Measurements from ENCODE around the gene TNFSF8. TPM values are rescaled to one million over a fixed set of nuclear protein-coding genes. Genes with fewer than 3 reads are reported as not detected.

The TNFSF8 gene
- total and polyA plus RNA-seq, 2 of the 8 experiments (the other 6 are each of a cell fraction or from before 2014, with no cell fraction given) = not detected

DNA sequence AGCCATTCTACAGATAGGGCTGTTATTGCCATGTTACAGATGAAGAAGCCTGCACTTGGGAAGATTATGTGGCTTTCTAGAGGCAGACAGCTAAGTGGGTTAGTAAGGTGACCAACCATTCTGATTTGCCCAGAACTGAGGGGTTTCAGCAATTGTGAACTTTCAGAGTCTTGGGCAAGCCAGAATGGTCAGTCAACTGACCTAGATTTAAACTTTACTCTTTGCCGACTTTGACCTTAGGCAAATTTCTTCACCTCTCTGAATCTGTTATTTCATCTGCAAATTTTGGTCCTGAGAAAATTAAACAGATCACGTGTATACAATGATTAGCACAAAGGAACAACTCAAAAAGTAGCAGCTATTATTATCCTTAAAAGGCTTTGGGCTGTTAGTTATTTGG is 20.4 kb upstream of the TNFSF8 start:
- H3K36me3 ChIP-seq (ENCODE audit: control insufficient read depth in 2 of 4, insufficient read depth in 4 of 4, low read length in 3 of 4) = no peaks in the 10 kb centered on the region
- no peak overlapping the region for H3K9ac ChIP-seq (replicated peaks in 1 of 4; ENCODE audit: extremely low read depth in 1 of 4, low read depth in 3 of 4, low read length in 3 of 4)
- DNase-seq (ENCODE audit: low read depth in 1 of 2, low spot score in 2 of 2) (no peak), FAIRE-seq (no peak)
- H3K79me2 ChIP-seq (ENCODE audit: control insufficient read depth in 1 of 2, insufficient read depth in 2 of 2, low read length in 2 of 2) = no peaks in the 10 kb centered on the region
- no peak overlapping the region for H2AFZ ChIP-seq (ENCODE audit: low read length)
- no peak overlapping the region for H3K23ac ChIP-seq (ENCODE audit: insufficient read length)
- H2BK120ac ChIP-seq (replicated peaks; ENCODE audit: low read depth, low read length) = no peak overlapping the region
- H4K91ac ChIP-seq (replicated peaks; ENCODE audit: insufficient read length, low read length) = no peak overlapping the region
- H2BK12ac ChIP-seq (ENCODE audit: low read depth, low read length) = no peak overlapping the region
- POLR2A ChIA-PET (ENCODE audit: partially characterized antibody) = no interaction called here
- H4K20me1 ChIP-seq (replicated peaks in 1 of 2; ENCODE audit: control insufficient read depth in 1 of 2, insufficient read depth in 2 of 2, low read length in 2 of 2) = no peaks in the 10 kb centered on the region
- H3K4me2 ChIP-seq (ENCODE audit: insufficient read depth in 1 of 2, low read depth in 2 of 2, low read length in 2 of 2) = no peak overlapping the region
- H3K4me1 ChIP-seq (replicated peaks in 1 of 4; ENCODE audit: control insufficient read depth in 3 of 4, insufficient read depth in 4 of 4, low read length in 3 of 4) = no peaks in the 10 kb centered on the region
- H2BK15ac ChIP-seq (ENCODE audit: low read length) = no peak overlapping the region
- H3K23me2 ChIP-seq (ENCODE audit: low read depth, low read length) = no peaks in the 10 kb centered on the region
- H3K4me3 ChIP-seq (ENCODE audit: extremely low read depth in 1 of 4, insufficient read depth in 2 of 4, low read depth in 3 of 4, low read length in 4 of 4) = no peak overlapping the region
- 72% methylated on average over 2 of the region's 2 CpGs; no CpG with 5 or more reads in 1 of the 2 experiments for WGBS, 2 experiments (ENCODE audit: extremely low coverage in 1 of 2, insufficient coverage in 1 of 2, insufficient read length in 1 of 2, insufficient replicate concordance in 2 of 2, low coverage in 1 of 2, low lambda C conversion rate in 2 of 2, missing lambda C conversion rate in 1 of 2)
- H3K9me3 ChIP-seq (ENCODE audit: insufficient read depth in 2 of 2, low read depth in 1 of 2, low read length in 1 of 2) = no peaks in the 10 kb centered on the region
- no peak overlapping the region for H3K18ac ChIP-seq (ENCODE audit: extremely low read depth, low read length)
- H3K27me3 ChIP-seq (replicated peaks in 1 of 4; ENCODE audit: control insufficient read depth in 3 of 4, extremely low read depth in 1 of 4, insufficient read depth in 3 of 4, low read length in 3 of 4) = no peaks in the 10 kb centered on the region; a peak in 2 of 7 replicates
- H2AK5ac ChIP-seq (ENCODE audit: low read depth, low read length) = no peak overlapping the region
- no peak overlapping the region for H2BK5ac ChIP-seq (ENCODE audit: low read depth, low read length)
- CTCF ChIA-PET (ENCODE audit: partially characterized antibody) = interaction anchor here (0.6 kb wide), 1 partner anchor 62 kb away, joined by 3 read pairs; no protein-coding TSS in a partner anchor
- H4K8ac ChIP-seq (ENCODE audit: extremely low read depth, insufficient read depth, low read length) = no peak overlapping the region
- H3K79me1 ChIP-seq (ENCODE audit: low read depth, low read length) = no peaks in the 10 kb centered on the region
- no peak overlapping the region for H3K14ac ChIP-seq (ENCODE audit: insufficient read length)
- no peak overlapping the region for H2BK20ac ChIP-seq (ENCODE audit: low read length)
- H4K5ac ChIP-seq (ENCODE audit: insufficient read length, low read depth, low read length) = no peak overlapping the region
- H3K27ac ChIP-seq (ENCODE audit: low read depth, low read length) = no peak overlapping the region
- H3K56ac ChIP-seq (replicated peaks; ENCODE audit: insufficient read length, low read depth, low read length) = no peak overlapping the region
- H3K4ac ChIP-seq (replicated peaks; ENCODE audit: insufficient read length, low read depth, low read length) = no peak overlapping the region
- TF ChIP-seq CEBPB (IDR thresholded peaks at IDR 0.05; ENCODE audit: low read depth, low read length) (no peak), CTBP2 (IDR thresholded peaks at IDR 0.05; ENCODE audit: borderline replicate concordance, insufficient read depth, insufficient read length, low read length) (no peak), EGR1 (IDR thresholded peaks at IDR 0.05; ENCODE audit: borderline replicate concordance, low read depth, low read length) (no peak), JUN (IDR thresholded peaks at IDR 0.05; ENCODE audit: low read depth, low read length) (no peak), POU5F1 (IDR thresholded peaks at IDR 0.05; ENCODE audit: low read depth, low read length) (no peak), CHD2 (IDR thresholded peaks at IDR 0.05; ENCODE audit: low read length) (no peak), GTF2F1 (IDR thresholded peaks at IDR 0.05; ENCODE audit: borderline replicate concordance, low read depth, low read length) (no peak), EP300 (IDR thresholded peaks at IDR 0.05; ENCODE audit: borderline replicate concordance in 1 of 2, low read depth in 2 of 2, low read length in 2 of 2) (no peak), SRF (IDR thresholded peaks at IDR 0.05; ENCODE audit: low read depth, low read length) (no peak), RNF2 (IDR thresholded peaks at IDR 0.05; ENCODE audit: borderline replicate concordance, low read depth, low read length, missing control alignments, poor library complexity, severe bottlenecking) (no peak), RAD21 (IDR thresholded peaks at IDR 0.05 in 1 of 2, conservative IDR thresholded peaks at IDR 0.05 in 1 of 2; ENCODE audit: low read depth in 2 of 2, low read length in 2 of 2) (no peak), GABPA (IDR thresholded peaks at IDR 0.05; ENCODE audit: borderline replicate concordance, insufficient read depth, low read length) (no peak)
- TF ChIP-seq, protein P1, sequence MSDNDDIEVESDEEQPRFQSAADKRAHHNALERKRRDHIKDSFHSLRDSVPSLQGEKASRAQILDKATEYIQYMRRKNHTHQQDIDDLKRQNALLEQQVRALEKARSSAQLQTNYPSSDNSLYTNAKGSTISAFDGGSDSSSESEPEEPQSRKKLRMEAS (IDR thresholded peaks at IDR 0.05) = no peak

All from H1 (cell line).